HG03457 (cell line): ENCODE data around the gene GPR153.
"Not testable (repeated sequence)": the region's sequence is repeated elsewhere in the genome, so short reads cannot be mapped to it uniquely, and the experiment has no call there.

Experiments
- ATAC-seq: cut with Tn5 transposase; IDR thresholded peaks from one replicate; pipeline ENCODE4 v1.9.1; 2021; ENCODE audit warnings: moderate number of reproducible peaks; ENCODE audit not compliant: unreplicated experiment

The GPR153 gene

DNA sequence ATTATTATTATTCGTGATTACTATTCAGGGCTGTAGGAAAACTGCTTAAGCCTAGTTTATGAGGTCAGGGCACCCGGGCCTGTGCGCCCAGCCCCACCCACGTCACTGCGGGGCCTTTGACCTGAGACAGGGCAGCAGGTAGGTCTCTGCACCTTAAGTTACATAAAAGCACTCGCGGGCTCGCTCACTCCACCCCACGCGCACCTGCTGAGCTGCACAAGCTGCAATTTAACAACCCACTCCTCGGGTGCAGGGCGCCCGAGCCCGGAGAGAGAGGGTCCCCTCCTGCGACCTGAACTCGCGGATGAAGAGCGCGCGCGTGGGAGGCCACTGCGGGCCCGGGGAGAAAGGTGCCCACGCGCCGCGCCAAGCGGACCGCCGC, 25.6 kb downstream of the GPR153 start:
- no peak for ATAC-seq

DNA sequence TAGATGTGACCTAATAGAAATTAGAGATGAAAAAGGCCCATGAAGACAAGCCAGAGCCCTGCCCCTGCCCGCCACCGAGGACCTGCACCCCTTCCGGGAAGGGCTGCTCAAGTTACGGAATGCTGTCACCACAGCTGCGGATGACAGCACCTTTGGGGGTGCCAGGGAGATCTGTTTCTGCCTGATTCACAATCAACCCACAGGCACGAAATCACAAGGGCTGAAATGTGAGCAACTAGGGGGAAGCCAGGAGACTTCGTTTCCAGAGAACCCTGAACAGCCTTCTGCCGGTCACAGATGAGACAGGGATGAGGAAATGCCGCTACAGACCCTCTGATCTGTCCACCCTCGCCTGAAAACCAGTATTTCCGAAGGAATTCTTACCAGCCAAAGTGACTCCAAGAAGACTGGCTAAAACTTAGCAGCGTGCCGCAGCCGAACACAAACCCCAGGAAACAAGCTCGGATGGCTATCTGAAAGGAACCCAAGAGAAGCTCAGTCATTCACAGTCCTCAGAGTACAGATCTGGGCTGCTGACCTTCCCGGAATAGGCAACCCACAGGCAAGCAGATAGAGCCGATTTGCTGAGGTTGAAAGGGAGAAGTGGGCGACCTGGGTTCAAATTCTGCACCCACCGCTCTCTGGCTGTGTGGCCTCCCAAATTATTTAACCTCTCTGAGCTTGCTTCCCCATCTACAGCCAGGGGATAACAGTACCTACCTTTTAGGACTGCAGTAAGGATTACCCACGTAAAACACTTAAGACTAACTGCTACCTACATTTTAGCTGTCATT, 26.2 kb downstream of the GPR153 start:
- ATAC-seq, result no peak

DNA sequence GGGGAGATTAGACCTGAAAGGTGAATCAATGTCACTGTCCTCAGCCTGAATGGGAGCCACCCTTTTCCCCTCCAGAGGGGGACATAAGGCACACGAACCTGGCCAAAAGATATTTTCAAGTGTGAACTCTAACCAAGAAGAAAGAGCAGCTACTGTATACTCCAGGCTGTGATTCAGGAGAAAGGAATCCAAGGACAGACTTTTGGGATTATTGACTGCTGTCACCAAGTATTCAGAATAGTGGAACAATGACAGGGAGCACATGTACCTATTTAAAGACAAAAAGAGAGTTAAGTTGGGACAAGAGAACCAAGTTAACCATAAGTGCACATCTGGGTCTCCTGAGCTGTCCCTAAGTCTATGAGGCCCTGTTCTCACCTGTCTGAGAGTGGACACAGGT, 27.5 kb downstream of the GPR153 start:
- no peak for ATAC-seq

DNA sequence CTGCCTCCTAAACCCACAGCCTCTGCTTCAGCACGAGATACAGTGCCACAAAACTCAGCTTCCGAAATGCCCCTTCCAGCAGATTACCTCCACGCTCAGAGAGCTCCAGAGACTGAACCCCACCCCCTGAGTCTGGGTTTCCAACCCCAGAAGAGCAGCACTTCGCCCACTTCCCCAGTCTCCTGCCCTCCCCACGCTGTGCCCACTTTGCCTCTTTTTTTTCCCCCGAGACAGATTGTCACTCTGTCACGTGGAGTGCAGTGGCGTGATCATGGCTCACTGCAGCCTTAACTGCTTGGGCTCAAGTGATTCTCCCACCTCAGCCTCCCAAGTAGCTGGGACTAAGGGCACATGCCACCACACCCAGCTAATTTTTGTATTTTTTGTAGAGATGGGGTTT, 35.2 kb downstream of the GPR153 start:
- no peak for ATAC-seq

DNA sequence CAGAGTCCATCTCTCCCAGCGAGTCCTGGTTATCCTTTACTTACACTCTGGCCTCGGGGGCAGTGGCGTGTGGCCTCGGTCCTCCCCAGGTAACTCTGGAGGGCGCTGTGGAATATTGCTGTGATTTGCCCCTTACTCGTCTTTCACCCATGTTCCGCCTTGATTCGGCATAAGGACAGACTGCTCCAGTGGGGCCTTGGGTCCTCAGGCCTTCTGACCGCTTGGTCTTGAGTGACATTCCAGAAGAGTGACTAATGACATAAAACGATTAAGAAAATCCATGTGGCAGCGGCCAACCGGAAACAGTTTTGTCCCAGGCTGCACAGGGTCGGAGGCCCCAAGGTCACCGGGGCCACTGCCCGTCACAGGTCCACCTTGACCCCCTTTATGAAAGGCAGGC, 36.2 kb downstream of the GPR153 start:
- no peak for ATAC-seq

DNA sequence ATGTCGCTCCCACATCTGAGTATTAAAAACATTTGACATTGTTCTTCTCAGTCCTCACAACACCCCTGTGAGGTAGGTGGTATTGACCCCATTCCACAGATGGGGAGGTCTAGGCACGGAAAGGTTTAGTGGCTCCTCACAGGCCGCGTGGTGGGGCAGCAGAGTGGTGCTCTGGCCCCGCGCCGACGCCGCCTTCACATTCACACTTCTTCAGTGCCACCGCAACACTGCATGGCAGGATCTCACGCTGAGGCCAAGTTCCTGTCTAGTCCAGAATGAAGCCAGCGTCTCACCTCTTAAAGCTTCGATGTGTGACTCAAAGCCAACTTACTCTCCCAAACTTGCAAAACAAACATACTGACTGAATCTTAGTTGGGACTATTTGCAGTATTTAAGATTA, 37.3 kb downstream of the GPR153 start:
- ATAC-seq, result no peak

- ATAC-seq, result no peak
Measured at GRCh38 chr1:6222636-6223035, 38.3 kb downstream of the GPR153 start.

GRCh38 chr1:6221210-6221784, 39.6 kb downstream of the GPR153 start:
- ATAC-seq, result no peak

DNA sequence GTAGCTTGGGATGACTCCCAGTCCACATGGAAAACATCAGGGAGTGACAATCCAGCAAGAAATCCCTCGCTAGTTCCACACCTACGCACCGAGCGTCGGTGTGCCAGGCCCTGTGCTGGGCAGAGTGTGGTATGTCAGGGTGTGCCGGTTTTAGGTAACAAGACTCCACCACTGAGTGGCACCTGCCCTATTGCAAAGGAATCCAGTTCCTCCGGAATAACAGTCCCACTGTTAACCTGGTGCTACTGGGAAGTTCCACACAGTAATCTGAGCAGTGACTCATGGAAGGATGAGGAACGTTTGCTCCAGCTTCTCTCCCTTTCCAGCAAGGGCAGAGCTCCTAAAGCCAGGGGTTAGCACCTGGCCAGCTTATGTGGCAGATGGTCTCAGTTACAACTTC, 40.7 kb downstream of the GPR153 start:
- ATAC-seq, result no peak

- ATAC-seq, result not testable (repeated sequence)
Measured at GRCh38 chr1:6219641-6220040, 41.3 kb downstream of the GPR153 start.

DNA sequence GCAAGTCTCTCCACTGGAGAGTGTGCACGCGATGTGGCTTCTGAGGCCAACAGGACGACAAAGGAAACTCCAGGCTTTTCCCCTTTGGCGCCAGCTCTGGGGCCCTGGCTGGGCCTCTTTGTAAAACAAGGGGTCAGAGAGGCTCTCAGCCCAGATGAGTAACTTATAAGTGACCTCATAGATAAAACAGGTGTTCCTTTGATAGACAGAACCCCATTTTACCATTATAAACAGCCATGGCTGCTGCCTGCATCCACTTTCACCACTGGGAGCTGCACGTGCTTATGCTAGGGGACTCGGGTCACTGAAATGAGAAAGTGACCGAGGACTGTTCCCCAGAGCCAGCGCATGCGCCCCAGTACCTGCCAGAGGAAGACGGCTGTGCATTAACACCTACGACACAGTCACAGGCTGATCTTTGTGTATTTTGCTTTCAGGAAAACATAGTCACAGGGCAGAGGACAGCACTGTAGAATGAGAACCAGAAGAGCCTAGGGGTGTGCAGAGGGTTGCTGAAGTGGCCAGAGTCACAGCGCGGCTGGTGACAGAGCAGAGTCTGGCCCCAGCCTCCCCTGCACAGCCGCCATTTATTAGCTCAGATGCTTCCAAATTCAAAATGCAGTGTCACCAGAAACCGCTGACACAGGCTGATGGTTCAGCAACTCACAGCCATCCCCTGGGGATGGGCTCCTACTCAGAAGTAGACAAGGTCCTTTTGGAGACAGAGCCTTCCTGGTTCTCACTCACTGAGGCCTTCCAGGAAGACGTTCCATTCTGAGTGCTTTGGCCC, 42.3 kb downstream of the GPR153 start:
- ATAC-seq, result no peak

GRCh38 chr1:6212193-6212959, 48.5 kb downstream of the GPR153 start:
- ATAC-seq, result no peak

DNA sequence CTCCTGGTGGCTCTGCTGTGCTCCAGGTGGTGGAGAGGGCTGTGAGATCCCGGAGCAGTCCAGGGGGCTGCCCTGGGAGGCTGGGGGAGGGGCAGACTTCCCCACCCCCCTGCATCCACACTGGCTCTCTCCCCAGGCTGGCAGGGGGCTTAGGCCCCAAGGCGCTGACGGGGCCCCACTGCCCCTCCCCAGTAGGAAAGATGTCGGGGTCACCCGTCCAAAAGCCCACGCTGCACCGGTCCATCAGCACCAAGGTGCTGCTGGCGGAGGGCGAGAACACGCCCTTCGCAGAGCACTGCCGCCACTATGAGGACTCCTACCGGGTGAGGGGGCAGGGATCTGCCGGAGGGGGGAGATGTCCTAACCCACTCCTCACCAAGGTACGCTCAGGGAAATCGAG, 49.2 kb downstream of the GPR153 start:
- no peak for ATAC-seq

DNA sequence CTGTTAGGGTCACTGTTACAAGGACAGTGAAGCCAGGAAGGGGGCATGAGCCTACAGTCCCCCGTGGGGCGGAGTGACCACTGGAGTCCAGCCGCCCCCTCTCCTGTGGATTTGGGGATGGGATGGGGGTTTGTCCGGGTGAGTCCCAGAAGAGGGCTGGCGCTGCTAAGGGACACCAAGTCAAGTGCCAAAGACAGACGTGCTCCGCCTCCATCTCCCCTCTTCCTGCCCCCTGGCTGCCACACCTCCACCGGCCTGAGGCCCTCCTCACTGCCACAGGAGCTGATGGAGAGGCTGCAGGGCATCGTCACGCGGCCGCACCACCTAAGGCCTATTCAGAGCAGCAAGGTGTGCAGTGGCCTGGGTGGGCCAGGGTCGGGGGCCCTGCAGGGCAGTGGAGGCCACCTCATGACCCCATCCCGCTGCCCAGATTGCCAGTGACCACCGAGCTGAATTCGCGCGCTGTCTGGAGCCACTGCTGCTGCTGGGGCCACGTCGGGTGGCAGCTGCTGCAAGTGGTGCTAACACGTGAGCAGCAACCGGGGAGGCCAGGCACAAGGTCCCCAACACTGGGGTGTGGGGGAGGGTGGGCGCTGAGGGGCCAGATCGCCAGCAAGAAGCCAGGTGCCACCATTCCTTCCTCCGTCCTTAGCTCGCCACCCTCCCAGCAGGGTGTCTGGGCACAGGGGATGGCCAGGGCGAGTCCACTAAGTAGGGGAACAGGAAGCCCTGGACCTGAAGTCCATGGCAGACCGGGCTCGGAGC, 50.1 kb downstream of the GPR153 start:
- ATAC-seq, result no peak

DNA sequence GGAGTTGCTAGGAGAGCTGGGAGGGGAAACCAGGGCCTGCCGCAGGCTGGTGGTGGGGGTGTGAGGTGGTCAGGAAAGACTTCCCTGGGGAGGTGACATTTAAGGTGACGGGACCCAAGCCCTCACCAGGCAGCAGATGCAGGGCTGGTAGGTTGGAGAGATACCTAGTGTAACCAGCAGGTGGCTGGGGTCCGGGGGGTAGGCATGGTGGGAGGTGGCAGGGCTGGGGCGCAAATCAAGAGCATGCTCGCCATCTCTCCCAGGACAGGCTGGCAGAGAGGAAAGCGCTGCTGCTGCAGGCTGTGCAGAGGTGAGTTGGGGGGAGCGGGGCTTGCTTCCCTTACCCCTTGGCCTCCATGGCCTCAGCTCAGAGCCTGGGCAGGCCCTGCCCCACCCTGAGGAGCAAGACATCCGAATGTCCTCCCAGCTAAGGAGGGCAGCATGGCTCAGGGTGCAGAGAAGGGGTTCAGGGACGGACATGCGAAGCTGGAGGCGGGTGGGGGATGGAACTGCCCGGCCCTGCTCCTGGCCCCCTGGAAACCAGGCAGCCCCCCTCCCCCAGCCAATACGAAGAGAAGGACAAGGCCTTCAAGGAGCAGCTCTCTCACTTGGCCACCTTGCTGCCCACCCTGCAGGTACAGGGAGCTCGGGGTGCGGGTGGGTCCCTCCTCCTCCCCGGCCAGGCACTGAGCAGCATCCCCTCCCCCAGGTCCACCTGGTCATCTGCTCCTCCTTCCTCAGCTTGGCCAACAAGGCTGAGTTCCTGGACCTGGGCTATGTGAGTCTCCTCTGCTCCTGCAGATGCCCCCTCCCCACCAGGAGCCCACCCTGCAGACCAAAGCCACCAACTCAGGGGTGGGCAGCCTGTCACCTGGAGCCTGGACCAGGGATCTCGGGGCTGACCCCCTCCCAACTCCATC, 51.0 kb downstream of the GPR153 start:
- ATAC-seq, result no peak

DNA sequence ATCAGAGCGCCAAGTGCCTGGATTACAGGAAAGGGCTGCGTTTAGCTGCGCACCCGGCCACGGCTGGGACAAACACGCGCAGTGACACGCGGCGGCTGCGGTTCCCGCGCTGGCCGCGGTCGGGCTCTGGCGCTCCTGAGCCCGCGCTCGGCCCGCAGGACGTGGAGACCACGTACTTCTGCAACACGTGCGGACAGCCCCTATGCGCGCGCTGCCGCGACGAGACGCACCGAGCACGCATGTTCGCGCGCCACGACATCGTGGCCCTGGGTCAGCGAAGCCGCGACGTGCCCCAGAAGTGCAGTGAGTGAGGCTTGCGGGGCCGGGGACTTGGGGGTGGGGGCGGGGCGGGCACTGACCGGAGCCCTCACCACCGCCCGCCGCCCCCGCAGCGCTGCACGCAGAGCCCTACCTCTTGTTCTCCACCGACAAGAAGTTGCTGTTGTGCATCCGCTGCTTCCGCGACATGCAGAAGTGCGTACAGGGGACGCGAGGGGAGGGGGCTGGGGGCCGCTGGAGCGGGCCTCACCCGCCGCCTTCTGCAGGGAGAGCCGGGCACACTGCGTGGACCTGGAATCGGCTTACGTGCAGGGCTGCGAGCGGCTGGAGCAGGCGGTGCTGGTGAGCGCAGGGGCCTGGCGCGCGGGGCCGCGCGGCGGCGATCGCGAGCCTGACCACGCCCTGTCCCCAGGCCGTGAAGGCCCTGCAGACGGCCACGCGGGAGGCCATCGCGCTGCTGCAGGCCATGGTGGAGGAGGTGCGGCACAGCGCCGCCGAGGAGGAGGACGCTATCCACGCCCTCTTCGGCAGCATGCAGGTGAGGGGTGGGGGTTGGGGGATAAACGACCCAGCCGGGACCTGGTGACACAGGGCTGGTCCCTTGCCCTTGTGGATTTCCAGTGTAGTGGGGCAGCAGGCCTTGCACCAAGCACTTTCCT, 51.9 kb downstream of the GPR153 start:
- no peak for ATAC-seq

DNA sequence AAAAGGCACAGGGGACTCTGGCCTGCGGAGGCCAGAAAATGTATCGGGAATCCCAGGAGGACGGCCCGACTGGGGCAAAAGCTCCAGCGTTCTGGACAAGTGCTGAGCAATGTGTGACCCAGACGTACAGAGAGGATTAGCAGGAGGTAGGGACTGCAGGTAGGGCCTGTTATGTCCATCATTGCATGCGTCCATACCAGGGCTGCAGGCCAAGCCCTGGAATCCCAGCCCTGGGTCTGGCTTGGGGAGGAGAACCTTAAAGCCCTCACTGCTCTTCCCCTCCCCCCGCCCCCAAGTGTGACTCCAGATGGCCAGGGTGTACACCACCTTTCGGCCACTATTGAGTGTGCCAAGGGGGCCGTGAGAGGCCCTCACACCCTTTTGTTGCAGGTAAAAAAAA, 53.0 kb downstream of the GPR153 start:
- ATAC-seq, result no peak

DNA sequence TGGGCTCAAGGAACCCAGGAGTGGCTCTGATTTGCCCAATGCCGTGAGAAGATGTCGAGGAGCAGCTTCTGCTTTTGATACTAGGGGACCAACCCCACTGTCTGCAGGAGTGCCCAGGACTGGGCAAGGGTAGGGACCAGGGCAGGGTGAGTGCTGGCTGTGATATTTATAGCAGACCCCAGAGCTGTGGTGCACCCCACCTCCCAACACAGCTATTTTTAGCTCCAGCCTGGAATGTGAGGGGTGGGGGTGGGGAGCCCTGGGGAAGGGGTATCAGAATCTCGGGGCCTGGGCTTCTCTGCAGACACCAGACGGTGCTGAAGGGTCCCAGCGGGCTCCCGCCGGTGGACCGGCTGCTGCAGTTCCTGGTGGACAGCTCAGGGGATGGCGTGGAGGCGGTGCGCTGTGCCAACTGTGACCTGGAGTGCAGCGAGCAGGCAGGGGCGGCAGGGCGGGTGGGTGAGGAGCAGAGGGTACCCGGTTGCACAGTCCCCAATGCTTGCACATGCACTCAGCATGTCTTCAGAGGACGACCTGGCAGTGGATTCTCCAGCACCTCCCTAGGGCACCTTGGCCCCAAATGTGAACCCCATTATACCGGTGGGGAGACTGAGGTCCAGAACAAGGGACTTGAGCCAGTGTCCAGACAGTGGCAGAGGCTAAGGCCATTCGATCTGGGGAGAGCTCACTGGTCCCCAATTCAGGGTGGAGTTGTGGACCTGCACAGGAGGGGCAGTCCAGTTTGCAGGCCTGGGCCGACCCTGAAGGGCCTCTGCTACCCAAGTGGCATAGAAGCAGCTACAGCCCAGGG, 53.6 kb downstream of the GPR153 start:
- no peak for ATAC-seq
